ENCODE data around the gene CYFIP1. TPM values are rescaled to one million over a fixed set of nuclear protein-coding genes. Genes with fewer than 3 reads are reported as not detected.

The CYFIP1 gene
- total RNA-seq, 1 donor from 2014 or later = 127 TPM

DNA sequence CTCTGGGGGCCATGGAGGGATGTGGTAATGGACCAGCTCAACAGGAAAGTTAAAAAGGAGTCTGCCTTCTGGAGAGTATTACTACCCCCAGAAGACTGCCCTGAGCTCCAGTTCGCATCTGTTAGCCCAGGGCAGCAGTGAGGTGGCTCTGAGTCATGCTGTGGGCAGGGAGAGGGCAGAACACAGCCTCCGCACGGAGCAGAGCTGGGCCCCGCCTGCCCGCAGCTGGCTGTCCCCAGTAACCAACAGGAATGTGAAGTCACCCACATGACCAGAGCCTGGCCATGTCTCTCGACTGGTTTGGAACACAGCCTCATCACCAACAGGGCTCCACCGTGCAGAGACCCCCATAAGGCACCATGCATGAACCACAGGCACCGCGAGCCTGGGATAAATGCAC, 62.1 kb downstream of the CYFIP1 start:
- no peak for DNase-seq (ENCODE audit: low spot score)

DNA sequence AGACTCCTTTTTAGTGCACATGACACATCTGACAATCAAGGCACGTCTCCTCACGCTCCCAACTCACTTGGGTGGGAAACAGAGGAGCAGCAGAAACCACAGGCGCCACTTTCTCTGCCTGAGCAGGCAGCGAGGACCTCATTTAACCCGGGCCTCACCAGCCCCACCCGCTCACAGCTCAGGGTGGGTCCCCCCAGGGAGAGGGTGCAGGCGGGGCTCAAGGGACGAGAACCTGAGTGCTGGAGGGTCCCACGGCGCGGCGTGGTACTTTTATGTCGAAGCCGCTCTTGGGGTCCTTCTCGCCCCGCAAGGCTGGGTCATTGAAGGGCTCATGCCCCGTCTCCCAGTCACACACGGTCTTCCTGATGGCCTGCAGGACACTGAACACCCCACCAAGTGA, 62.6 kb downstream of the CYFIP1 start:
- no peak for DNase-seq (ENCODE audit: low spot score)

DNA sequence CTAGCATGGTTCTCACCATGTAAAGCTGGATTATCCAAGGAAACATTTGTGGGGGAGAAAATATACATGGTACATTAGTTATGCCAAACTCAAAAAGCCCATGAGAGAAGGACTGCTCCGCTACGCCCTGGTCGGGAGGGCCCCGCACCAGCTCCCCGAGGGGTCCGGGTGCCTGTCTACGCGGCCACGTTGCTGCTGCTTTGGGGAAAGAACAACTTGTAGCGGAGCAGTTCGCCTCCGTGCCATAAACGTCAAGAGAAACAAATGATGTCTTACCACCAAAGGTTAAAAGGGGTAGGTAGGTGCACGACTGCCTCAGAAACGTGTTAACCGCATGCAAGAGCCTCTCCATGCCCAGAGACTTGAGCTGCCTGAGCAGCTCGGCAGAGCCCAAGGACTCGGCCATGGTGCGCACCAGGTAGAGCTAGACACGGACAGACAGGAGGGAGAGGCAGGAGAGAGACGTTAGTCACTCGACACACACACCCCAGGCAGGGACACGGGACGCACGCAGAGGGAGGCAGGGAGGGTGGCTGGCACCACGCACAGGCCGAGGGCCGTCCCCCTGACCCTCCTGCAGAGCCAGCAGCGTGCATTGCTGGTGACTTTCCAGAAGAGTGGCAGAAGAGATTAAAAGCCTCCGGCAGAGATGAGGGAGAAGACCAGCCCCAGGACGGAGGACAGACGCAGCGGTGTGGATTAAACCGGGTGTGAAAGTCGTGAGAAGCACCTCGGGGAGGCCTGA, 63.4 kb downstream of the CYFIP1 start:
- DNase-seq (ENCODE audit: low spot score) = no peak

DNA sequence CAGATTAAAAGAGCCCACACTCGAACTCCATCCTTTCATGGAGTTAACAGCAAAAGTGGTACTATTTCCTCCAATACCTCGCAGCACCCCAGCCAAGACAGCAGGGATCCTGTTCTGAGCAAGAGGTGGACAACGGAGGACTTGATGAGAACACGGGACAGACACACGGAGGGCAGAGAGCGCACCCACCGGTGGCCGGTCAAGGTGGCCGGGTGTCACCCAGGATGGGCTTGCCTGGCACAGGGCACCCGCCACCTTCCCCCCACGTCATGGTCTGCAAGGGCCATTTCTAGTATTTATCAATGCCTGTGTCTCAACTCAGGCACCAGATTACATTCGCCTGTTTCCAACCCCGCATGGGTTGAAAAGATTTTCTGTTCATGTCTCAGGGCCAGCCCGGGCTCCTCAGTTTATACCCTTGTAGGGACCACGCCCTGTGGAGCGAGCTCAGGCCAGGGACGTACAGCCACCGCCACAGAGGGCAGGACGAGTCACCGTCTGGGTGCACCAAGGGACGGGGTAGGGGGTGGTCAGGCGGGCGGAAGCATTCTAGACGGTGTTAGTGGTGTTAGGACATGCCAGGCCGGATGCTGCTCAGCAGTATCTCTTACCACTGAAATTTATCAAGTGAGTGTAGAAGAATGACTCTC, 64.2 kb downstream of the CYFIP1 start:
- DNase-seq (ENCODE audit: low spot score) = no peak

DNA sequence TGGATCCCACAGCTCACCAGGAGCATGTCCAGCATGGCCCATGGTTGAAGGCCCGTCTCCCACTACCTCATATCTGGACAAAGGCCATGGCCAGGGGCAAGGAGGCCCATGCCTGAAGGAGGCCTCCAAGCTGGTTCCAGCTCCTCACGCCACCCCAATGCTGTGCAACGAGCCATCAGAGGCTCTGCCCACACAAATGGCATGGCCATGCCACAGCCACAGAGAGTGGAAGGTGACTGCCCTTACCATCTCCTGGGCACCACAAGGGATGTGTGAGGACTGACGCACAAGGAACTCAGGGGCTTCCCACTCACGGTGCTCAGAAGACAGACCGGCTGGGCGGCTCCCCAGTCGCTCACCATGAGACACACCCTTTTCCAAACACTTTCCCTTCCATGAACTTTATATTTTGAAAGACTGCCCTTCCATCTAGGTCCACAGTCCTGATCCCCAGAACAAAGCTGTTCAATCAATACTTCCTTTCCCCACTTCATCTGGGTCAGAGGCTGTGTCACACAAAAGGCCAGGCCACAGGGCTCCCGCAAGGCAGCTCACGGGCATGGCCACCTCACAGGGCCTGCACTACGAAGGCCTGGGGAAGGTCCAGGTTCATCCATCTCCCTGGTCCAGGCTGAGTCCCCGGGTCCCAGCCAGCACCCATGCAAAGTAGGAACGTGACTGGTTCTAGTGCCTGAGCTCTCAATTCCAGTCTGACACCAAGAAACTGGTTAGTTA, 66.4 kb downstream of the CYFIP1 start:
- DNase-seq (ENCODE audit: low spot score) = no peak

DNA sequence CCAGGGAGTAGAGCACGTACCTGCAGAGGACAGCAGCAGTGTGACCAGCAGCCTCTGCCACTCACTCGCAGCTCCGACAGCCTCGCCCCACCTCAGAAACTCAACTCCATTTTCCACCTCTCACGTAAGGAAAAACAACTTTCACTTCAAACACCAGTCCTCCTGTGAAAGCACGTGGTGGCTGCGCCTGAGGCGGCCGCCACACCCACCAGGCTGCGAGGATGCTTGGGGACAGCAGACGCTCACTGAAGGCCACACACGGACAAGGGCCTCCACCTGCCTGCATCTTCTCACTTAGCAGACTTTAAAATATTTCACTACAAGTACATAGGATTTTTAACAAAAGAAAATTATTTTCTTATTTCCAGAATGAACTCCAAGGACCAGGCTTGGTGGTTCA, 67.9 kb downstream of the CYFIP1 start:
- DNase-seq (ENCODE audit: low spot score) = no peak

DNA sequence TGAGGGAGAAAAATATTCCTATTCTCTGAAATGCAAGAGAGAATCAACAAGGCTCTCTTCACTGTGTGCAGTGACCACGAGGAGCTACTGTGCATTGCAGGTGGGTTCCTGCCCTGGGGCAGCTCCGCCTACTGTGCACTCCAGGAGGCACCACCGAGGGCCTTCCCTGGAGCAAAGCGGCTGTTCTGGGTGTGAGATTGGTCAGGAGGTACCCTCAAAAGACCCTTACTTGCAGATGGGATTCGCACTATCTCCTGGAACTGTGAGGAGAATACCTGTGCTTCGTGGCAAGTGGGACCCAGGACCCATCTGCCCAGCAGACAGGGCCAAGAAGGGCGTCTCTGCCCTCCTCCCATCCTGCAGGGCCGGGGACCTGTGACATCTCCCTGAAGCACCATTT, 68.9 kb downstream of the CYFIP1 start:
- DNase-seq (ENCODE audit: low spot score) = no peak

DNA sequence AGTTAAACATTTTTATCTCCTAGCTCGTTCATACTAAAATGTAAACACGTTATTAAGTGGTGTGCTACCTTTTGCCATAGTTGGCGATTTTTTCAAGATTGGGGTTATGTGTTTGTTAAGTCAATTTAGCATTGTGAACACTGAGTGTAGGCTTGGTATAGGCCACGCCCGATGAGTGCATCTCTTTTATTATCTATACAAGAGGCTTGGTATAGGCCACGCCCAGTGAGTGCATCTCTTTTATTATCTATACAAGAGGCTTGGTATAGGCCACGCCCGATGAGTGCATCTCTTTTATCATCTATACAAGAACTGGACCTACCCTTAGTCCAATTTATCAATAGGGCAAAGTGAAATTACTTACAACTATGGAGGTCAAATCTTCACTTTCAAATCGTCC, 71.3 kb downstream of the CYFIP1 start:
- no peak for DNase-seq (ENCODE audit: low spot score)

DNA sequence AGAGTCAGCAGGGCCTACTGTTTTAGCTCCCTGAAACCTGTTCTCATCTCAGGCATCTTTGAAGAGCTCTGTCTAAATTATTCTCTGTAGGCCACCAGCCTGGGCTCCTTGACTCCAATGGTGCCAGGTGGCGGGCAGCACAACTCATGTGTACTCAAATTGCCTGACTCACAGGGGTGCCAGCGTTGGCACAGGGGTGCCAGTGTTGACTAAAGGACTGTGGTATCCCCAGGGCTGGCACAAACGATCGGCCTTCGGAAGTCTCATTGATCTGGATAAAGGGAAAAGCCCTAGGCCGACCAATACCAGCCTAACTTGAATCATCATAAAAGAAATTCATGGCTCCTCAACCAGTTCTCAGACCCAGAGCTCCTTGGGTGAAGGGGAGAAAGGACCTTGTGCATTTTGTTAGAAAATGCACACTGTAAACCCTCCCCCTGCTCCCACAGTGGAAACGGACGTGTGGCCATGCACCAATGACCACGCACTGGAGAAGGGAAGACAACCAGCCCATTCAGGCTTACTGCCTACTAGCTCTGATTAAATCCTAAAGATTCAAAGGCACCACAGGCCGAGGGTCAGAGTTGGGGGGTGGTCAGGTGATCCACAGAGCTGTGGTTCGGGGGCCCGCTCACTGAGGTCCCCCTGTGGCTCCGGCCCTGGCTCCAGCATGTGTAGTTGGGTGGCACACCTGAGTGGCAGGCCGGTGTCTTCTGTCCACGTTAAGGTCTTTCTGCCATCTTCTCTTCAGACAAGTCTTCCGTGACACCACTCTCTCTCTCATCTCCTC, 72.8 kb downstream of the CYFIP1 start:
- no peak for DNase-seq (ENCODE audit: low spot score)

DNA sequence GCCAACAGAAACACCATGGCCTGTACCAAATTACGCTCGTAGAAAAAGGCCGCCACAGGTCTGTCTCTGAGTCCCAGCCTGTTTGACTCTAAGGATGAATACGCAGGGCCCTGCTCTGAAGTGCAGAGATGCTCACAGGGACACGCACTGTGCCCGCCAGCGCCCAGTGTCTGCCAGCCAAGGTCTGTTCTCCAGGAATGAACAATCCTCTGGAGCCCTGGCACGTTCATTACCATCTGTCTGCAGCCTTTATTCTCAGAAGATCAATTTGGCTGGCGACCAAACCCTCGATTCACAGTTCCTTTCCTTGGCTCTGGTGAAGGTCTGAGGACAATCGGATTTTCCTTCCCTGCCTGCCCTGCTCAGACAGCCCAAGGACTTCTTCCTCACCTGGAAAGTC, 75.4 kb downstream of the CYFIP1 start:
- DNase-seq (ENCODE audit: low spot score) = no peak

DNA sequence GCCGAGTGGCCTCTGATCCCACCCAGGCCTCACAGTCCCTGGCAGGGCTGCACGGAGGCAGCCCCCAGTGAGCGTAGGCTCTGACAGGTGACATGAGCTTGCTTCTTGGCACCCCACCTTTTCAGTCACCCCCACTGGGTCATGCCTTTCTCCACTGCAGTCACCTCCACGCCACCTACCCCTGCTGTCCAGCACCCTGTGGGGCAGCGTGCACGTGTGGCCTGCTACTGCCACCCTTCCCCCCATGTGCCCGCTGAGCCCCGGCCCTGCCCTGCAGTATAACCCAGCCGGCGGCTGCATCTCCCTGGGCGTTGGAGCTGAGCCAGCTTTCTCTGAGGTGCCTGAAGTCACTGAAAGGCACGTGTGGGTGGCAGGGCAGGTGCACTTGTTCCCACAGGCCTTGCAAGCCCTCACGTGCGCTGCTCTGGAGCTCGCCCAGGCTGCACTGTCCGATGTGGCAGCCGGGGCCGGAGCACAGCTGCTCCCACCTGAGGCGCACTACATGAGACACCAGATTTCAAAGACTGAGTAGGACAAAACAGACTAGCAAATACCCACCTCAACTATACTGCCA, 76.1 kb downstream of the CYFIP1 start:
- no peak for DNase-seq (ENCODE audit: low spot score)

DNA sequence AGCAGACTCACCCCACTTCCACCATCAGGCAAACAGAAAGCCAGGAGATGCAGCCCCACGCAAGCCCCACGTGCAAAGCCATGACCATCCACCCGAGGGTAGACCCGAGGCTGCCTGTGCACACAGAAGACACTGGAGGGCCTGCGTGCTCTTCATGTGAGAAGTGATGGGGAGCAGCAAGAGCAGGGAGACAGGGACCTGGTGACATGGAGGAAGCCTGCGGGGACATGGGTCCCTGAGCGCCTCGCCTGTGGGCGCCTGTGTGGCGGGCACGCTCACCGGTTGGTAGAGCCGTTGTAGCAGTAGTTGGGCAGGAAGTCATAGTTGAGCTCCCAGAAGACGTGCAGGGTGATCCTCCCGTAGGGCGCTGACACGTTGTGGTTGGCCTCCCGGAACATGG, 76.7 kb downstream of the CYFIP1 start:
- no peak for DNase-seq (ENCODE audit: low spot score)

DNA sequence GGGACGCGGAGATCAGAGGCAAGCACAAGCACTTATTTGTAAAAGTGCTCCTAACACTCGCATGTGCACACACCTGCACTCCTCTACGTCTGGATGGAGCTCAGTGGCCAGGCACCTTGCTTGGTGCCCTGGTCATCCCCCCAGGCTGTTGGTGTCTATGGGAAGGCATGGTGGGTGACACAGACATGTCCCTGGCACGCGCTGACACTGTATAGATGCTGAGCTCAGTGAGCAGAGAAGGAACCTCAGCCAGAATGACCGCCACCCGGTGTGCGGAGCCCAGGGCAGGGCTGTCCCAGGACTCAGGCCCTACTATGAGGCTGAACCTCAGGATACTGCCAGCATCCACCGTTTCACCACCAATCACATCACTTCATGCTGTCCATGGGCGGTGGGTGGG, 77.2 kb downstream of the CYFIP1 start:
- no peak for DNase-seq (ENCODE audit: low spot score)

DNA sequence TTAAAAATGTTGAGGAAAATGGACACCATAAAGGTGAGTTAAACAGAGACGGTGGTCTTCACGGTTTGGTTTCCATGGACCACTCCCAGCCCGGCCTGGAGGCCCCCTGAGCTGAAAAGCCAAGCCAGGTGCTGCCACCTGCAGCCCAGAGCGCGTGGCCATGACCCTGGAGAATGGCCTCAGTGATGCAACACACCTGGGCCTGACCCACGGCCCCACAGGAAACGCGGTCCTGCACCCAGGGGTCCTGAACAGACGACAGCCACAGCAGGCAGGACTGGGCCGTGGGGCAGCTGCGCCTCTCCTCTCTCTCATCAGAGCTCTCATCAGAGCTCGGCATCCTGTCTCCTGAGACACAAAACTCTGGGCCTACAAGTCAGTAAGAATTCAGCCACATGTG, 77.6 kb downstream of the CYFIP1 start:
- no peak for DNase-seq (ENCODE audit: low spot score)

DNA sequence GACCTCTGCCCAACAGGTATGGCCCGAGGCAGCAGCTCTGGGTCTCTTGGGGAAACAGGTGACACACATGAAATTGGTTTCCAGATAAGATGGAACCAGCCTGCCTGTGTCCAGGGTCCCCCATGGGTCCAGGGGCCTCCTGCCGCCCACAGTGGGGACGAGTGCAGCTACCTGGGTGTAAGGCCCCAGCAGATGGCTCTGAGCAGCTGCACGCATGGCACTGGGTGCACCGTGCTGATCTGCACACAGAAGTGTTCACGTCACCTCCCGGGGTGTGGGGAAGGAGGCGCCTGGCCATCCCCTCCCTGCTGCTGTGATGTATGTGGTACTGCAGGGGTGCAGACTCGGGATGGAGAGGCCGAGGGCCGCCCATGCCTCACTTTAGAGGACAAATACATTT, 78.1 kb downstream of the CYFIP1 start:
- no peak for DNase-seq (ENCODE audit: low spot score)

DNA sequence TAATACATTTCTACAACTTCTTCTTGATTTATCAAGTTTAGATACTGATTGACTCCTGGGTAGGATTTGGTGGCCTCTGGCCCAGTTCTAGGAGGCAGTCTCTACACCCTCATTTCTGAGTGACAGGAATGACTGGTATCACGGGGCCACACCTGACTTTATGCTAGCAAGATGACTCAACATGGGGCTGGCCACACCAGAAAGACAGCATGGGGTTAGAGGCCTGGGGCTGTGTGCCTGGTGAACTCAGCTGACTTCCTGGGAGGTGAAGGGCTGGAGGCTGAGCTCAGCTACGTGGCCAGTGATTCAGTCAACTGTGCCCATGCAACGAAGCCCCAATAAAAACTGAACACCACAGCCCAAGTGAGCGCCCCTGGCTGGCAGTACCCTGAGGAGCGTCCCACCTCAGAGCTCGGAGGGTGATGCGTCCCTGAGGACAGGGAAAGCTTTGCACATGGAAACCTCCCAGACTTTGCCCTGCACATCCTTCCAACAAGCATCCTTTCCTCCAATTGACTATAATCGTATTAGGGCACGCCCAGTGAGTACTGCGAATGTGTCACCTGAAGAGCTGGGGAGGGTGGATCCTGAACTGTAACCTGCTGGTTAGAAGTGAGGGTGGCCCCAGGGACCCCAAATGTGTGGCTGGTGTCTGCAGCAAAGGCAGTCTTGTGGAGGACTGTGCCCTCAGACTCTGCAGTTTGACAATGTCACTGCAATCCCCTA, 84.5 kb downstream of the CYFIP1 start:
- peak; percentile 26 for DNase-seq (ENCODE audit: low spot score)

DNA sequence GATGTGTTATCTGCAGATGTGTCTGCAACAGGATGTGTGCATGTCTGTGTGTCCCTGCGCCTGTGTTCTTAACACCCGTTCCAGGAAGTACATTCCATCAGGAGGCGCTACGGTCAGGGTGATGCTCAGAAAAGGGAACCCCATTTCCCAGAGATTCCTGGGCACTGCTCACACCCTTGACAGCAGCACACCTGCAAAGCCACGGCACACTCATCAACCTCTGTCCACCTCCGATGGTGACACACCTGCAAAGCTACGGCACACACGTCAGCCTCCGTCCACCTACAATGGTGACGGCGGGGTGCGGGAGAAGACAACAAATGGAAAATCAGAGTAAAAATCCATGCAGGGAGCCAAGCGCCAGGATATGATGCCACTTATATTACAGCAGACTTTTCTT, 86.3 kb downstream of the CYFIP1 start:
- DNase-seq (ENCODE audit: low spot score) = no peak

DNA sequence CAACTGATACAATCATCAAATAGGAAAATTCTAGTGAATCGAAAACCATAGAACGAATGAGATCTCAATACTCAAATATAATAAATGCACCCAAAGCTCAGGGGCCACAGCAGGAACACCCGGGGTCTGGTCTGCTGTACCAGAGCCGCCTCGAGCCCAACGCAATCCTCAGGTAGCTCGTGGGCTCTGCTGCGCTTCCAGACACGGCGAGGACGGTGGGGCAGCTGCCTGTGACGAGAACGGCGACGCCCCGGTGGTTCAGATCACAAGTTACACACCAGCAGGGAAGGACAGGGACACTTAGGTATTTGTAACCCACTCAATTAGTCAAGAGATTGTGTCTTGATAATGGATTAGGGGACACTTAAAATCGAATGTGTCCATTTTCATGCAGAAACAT, 87.1 kb downstream of the CYFIP1 start:
- DNase-seq (ENCODE audit: low spot score) = no peak

DNA sequence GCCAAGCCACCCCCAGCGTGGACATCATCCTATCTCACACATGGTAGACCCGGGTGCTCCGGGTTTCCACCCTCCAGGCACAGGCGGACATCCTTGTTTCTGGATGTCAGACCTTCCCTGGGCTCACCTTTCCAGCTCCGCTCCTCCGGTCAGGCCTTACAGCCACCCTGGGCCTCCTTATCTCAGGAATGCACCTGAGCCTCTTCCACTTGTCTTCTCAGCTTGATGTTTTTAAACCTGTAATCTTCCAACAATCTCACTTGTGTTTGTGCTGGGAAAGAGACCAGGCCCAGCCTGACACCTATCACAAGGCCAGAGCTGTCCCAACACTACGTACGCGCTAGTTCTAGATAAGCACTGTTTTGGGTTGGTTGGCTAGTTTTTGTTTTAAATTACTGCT, 87.8 kb downstream of the CYFIP1 start:
- DNase-seq (ENCODE audit: low spot score) = no peak

DNA sequence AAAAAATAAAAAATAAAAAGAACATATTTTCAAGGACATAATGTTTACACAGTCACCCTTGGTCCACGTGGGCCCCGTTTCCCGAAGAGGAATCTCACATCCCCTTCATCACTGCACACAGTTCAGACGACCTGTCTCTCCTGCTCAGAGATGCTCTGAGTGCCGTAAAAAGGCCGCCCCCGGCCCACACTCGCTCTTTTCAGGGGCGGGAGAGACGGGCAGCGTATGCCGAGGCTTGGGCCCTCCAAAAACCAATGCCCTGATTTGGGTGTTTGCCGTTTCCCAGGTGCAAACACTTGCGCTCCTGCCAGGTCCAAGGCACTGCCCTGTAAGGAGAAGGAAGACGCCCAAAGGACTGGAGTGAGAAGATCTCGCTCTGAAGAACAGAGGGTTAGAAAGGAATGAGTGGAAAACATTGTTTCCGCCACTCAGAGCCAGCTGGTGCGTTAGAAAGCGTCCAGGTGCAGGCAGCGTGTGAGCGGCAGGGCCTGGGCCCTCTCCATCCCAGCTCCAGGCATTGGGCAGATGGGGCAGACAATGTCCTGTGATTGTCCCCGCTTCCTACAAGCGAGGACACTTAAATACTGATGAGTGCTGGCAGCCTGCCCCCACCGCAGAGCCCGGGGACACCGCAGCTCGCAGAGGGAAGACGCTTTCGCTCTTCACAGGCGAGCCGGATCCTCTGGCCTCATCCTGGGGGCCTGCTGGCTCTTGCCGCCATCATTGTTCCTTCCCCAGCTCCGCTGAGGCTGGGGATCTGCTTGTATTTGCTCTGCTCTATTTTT, 88.5 kb downstream of the CYFIP1 start:
- DNase-seq (ENCODE audit: low spot score) = no peak
